A673 (cell line): ENCODE results near the gene TNS4. TPM values are rescaled to one million over a fixed set of nuclear protein-coding genes. Genes with fewer than 3 reads are reported as not detected.
A peak's percentile ranks its signal among the peaks of the same experiment; 100 is the strongest.

Source experiments
- BruUV-seq: library from RNA; stranded (reverse); fragments of 400-500 nt; replicated peaks from 2 replicates; lab custom pipeline; 2021; lab: Mats Ljungman, UMichigan
- CTCF ChIA-PET: fragments of 300-600 bp; sonication (Branson Sonifier 250); formaldehyde crosslinking; loops from one replicate; lab custom pipeline; 2022; ENCODE audit warnings: antibody characterized with exemption; lab: Charles Lee
- POLR2A ChIA-PET: fragments of 300-600 bp; sonication (Branson Sonifier 250); formaldehyde crosslinking; loops from one replicate; lab custom pipeline; 2022; ENCODE audit warnings: antibody characterized with exemption; ENCODE audit not compliant: low non-redundant PET; lab: Charles Lee
- DNase-seq: peaks from one replicate; pipeline ENCODE4 v3.0.0-alpha.2; 2015; ENCODE audit warnings: low spot score
- H3K27ac ChIP-seq: fragments of 200-600 bp; sonication (generic); 2 replicates; pipeline ENCODE4 v1.5.1; 2016; ENCODE audit warnings: mixed run types, low read depth, mild to moderate bottlenecking, mixed read lengths, antibody characterized with exemption, low read length; ENCODE audit not compliant: poor library complexity, severe bottlenecking
- H3K27me3 ChIP-seq: fragments of 200-600 bp; sonication (generic); replicated peaks from 2 replicates; pipeline ENCODE4 v1.6.1; 2017; ENCODE audit warnings: mixed run types, low read depth, mild to moderate bottlenecking, mixed read lengths, antibody characterized with exemption, low read length; ENCODE audit not compliant: insufficient read depth, poor library complexity
- H3K36me3 ChIP-seq: fragments of 200-600 bp; sonication (generic); 2 replicates; pipeline ENCODE4 v1.6.1; 2016; ENCODE audit warnings: mixed run types, mild to moderate bottlenecking, mixed read lengths, antibody characterized with exemption, low read length; ENCODE audit not compliant: insufficient read depth, poor library complexity, severe bottlenecking
- H3K4me1 ChIP-seq: fragments of 200-600 bp; sonication (generic); 2 replicates; pipeline ENCODE4 v1.6.1; 2017; ENCODE audit warnings: mixed run types, mild to moderate bottlenecking, mixed read lengths, antibody characterized with exemption, low read length; ENCODE audit not compliant: insufficient read depth, poor library complexity, severe bottlenecking
- H3K4me3 ChIP-seq: fragments of 200-600 bp; sonication (generic); 2 replicates; pipeline ENCODE4 v1.5.1; 2016; ENCODE audit warnings: low read depth, mixed run types, mild to moderate bottlenecking, mixed read lengths, low read length; ENCODE audit not compliant: poor library complexity, severe bottlenecking
- H3K9me3 ChIP-seq: fragments of 200-600 bp; sonication (generic); 2 replicates; pipeline ENCODE4 v1.6.1; 2016; ENCODE audit warnings: mixed run types, low read depth, mild to moderate bottlenecking, mixed read lengths, antibody characterized with exemption, low read length; ENCODE audit not compliant: poor library complexity, severe bottlenecking
- CTCF ChIP-seq: fragments of 300-800, 200-600 bp; sonication (generic); conservative IDR thresholded peaks from 2 replicates; pipeline ENCODE4 v1.5.1; 2017; ENCODE audit warnings: low read depth, mild to moderate bottlenecking, antibody characterized with exemption, low read length, moderate library complexity, mixed read lengths
- EZH2 ChIP-seq: fragments of 200-600 bp; sonication (generic); IDR thresholded peaks from 2 replicates; pipeline ENCODE4 v1.6.1; 2017; ENCODE audit warnings: borderline replicate concordance, low read depth, mild to moderate bottlenecking, mixed read lengths, antibody characterized with exemption, low read length; ENCODE audit not compliant: poor library complexity, severe bottlenecking
- intact Hi-C: fragments of 100-400 bp; cut with micrococcal nuclease; formaldehyde crosslinking; loops from one replicate; pipeline ENCODE4 v1.10.0; 2022; ENCODE audit not compliant: unreplicated experiment
- total RNA-seq: library from RNA; stranded (reverse); gene quantifications from 2 replicates; pipeline ENCODE4 v1.2.3, GENCODE V29; 2021

Gene TNS4
- total RNA-seq, 1 experiment from 2014 or later, result not detected

GRCh38 chr17:40499551-40500189 lies 1.8 kb downstream of the TNS4 start:
- POLR2A ChIA-PET, result no interaction called here
- Histone ChIP-seq H3K9me3 (no peaks in the 10 kb centered on the region), H3K36me3 (no peaks in the 10 kb centered on the region), H3K27ac (no peak overlapping the region), H3K4me1 (no peaks in the 10 kb centered on the region), H3K27me3 (no peaks in the 10 kb centered on the region), H3K4me3 (no peak overlapping the region)
- no peak for TF ChIP-seq EZH2
- no peak for TF ChIP-seq CTCF
- intact Hi-C loops, result no loop called here
- CTCF ChIA-PET, result interaction anchor here (0.6 kb wide), 1 partner anchor 48 kb away, joined by 15 read pairs; no protein-coding TSS in a partner anchor
- no TSS peak for BruUV-seq
- DNase-seq, result peak; percentile 11

- Histone ChIP-seq H3K27ac (no peak overlapping the region), H3K9me3 (no peaks in the 10 kb centered on the region), H3K4me3 (no peak overlapping the region), H3K4me1 (no peaks in the 10 kb centered on the region), H3K36me3 (no peaks in the 10 kb centered on the region), H3K27me3 (no peaks in the 10 kb centered on the region)
- ChIA-PET POLR2A (no interaction called here), CTCF (no interaction called here)
- BruUV-seq, result no TSS peak
- no peak for TF ChIP-seq CTCF
- TF ChIP-seq EZH2, result no peak
- intact Hi-C loops, result no loop called here
- no peak for DNase-seq
These were observed 2.9 kb downstream of the TNS4 start for GRCh38 chr17:40498281-40499084.

- no TSS peak for BruUV-seq
- Histone ChIP-seq H3K36me3 (no peaks in the 10 kb centered on the region), H3K4me1 (no peaks in the 10 kb centered on the region), H3K9me3 (no peaks in the 10 kb centered on the region), H3K27me3 (no peaks in the 10 kb centered on the region), H3K4me3 (no peak overlapping the region), H3K27ac (no peak overlapping the region)
- no peak for DNase-seq
- no peak for TF ChIP-seq CTCF
- intact Hi-C loops, result no loop called here
- ChIA-PET POLR2A (no interaction called here), CTCF (interaction anchor here (0.6 kb wide), 1 partner anchor 80 kb away, joined by 8 read pairs; no protein-coding TSS in a partner anchor)
These were observed 3.7 kb downstream of the TNS4 start for GRCh38 chr17:40497695-40498094.
